Nephron (organoid): ENCODE data around the gene ATRIP.

ENCODE experiments used
- H3K27ac Mint-ChIP-seq, 3 experiments: 2 replicates each; pipeline ENCODE4 v1.8.0; 2020; ENCODE audit warnings: mixed read lengths in 3 of 3, mild to moderate bottlenecking in 2 of 3, moderate library complexity in 1 of 3
- H3K27me3 Mint-ChIP-seq: 2 replicates; pipeline ENCODE4 v1.8.0; 2021; ENCODE audit warnings: low read depth, mild to moderate bottlenecking, moderate library complexity, mixed read lengths
- H3K36me3 Mint-ChIP-seq: 2 replicates; pipeline ENCODE4 v1.8.0; 2020; ENCODE audit warnings: low read depth, mixed read lengths
- H3K4me1 Mint-ChIP-seq: 2 replicates; pipeline ENCODE4 v1.8.0; 2020; ENCODE audit warnings: mixed read lengths
- H3K4me3 Mint-ChIP-seq, 3 experiments: 2 replicates each; pipeline ENCODE4 v1.8.0; 2020; ENCODE audit warnings: mild to moderate bottlenecking in 3 of 3, mixed read lengths in 3 of 3, moderate library complexity in 2 of 3
- H3K9me3 Mint-ChIP-seq: 2 replicates; pipeline ENCODE4 v1.8.0; 2020; ENCODE audit warnings: mixed read lengths
- CTCF ChIP-seq, 3 experiments: fragments of 200-600 bp; sonication (generic); IDR thresholded peaks; one replicate each; pipeline ENCODE4 v1.5.0; 2021; ENCODE audit warnings: antibody characterized with exemption in 3 of 3; ENCODE audit not compliant: unreplicated experiment in 3 of 3

ATRIP gene

DNA sequence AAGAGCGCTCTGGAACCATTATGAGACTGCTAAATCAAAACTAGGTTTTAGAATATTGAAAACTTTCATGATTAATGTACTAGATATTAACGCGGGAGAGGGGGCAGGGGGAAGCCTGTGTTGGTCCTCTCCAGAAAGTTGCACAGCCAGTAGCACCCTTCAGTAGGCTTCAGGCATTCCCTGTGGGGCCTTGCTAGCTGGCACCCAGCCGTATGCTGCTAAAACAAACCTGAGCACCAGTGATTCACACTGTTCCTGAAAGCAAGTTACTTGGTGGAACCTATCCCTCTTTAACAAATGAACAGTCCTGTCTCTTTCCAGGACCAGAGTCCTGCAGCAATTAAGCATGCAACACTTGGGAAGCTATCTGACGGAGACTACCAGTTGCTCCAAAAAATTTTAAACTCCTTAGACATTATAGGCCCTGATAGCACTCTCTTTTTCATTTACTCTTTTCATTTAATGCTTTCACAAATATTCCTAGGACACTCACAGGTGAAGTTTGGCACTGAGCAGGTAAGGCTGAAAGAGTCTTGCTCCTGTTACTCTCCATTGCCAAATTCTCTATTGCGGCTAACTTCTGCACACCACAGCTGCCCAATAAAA lies 1.2 kb upstream of the ATRIP start:
- Mint-ChIP-seq H3K36me3 (peaks cover 15% of the 10 kb centered on the region), H3K4me1 (peaks cover 31% of the 10 kb centered on the region), H3K9me3 (no peaks in the 10 kb centered on the region), H3K27ac (peak overlapping the region in 2 of 3 experiments; percentile 52 to 68), H3K4me3 (peak overlapping the region; percentile 85 to 90 (median 88)), H3K27me3 (no peaks in the 10 kb centered on the region)
- TF ChIP-seq CTCF (IDR thresholded peaks at IDR 0.05; ENCODE audit: unreplicated experiment in 3 of 3), result no peak

DNA sequence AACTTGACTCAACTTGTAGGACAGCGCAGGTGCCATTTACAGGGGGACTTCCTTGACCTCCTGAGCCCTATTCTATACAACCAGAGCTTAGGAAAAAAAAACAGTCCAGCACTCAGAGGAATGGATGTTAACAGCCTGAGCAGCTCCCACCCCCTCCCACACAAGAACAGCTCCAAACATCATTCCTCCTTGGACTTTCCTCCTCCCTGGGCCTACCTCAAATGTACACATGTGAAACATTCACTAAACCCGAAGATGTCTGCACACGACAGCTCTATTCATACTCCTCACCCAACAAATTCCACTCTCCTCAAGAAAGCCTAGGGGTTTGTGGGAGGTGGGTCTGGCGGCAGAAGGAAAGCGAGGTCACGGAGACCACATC lies 503 bp upstream of the ATRIP start:
- no peak for TF ChIP-seq CTCF (IDR thresholded peaks at IDR 0.05; ENCODE audit: unreplicated experiment in 3 of 3)
- Mint-ChIP-seq H3K36me3 (peaks cover 15% of the 10 kb centered on the region), H3K27ac (peak overlapping the region; percentile 19 to 68 (median 52))

GRCh38 chr3:48451270-48451669 lies 4.7 kb downstream of the ATRIP start:
- H3K27me3 Mint-ChIP-seq, result no peaks in the 10 kb centered on the region
- no peaks in the 10 kb centered on the region for H3K9me3 Mint-ChIP-seq
- TF ChIP-seq CTCF (IDR thresholded peaks at IDR 0.05; ENCODE audit: unreplicated experiment in 3 of 3), result no peak
- H3K4me3 Mint-ChIP-seq, result no peak overlapping the region
- H3K4me1 Mint-ChIP-seq, result peaks cover 24% of the 10 kb centered on the region
- H3K27ac Mint-ChIP-seq, result peak overlapping the region in 1 of 3 experiments; percentile 21
- peaks cover 26% of the 10 kb centered on the region for H3K36me3 Mint-ChIP-seq

More for the DNA sequence above, 503 bp upstream of the ATRIP start:
- H3K9me3 Mint-ChIP-seq, result no peaks in the 10 kb centered on the region
- peak overlapping the region; percentile 85 to 90 (median 88) for H3K4me3 Mint-ChIP-seq
- no peaks in the 10 kb centered on the region for H3K27me3 Mint-ChIP-seq
- H3K4me1 Mint-ChIP-seq, result peaks cover 31% of the 10 kb centered on the region

DNA sequence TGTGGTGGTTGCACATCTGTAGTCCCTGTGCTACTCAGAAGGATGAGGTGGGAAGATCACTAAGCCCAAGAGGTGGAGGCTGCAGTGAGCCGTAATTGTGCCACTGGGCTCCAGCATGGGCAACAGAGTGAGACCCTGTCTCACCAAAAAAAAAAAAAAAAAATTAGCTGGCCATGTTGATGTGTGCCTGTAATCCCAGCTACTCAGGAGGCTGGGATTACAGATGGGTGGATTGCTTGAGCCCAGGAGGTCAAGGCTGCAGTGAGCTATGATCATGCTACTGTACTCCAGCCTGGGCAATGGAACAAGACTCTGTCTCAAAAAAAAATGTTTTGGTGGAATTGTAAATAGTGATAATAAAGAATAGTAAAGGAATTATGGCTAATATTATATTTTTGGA lies 9.9 kb downstream of the ATRIP start:
- H3K4me1 Mint-ChIP-seq, result peaks cover 5% of the 10 kb centered on the region
- H3K27ac Mint-ChIP-seq, result no peak overlapping the region
- no peaks in the 10 kb centered on the region for H3K9me3 Mint-ChIP-seq
- no peak overlapping the region for H3K4me3 Mint-ChIP-seq
- no peak for TF ChIP-seq CTCF (IDR thresholded peaks at IDR 0.05; ENCODE audit: unreplicated experiment in 3 of 3)
- H3K27me3 Mint-ChIP-seq, result no peaks in the 10 kb centered on the region
- H3K36me3 Mint-ChIP-seq, result peaks cover 42% of the 10 kb centered on the region

DNA sequence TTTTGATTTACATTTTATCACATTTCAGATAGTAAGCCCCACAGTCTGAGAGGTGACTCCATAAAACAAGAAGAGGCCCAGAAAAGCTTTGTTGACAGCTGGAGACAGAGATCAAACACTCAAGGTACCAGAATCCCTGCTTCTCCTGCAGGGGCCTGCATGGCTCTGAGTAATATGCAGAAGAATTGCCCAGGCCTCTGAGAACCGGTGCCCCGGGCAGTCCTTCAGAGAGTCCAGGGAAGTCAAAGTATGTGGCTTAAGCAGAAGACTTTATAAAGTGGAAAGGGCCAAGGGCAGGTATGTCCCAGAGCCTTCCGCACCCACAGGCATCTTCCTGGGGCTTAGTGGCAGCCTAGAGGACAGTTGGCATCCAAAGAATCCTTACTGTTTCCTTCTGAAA lies 12.8 kb downstream of the ATRIP start:
- Mint-ChIP-seq H3K36me3 (peaks cover 26% of the 10 kb centered on the region), H3K4me3 (no peak overlapping the region), H3K27ac (no peak overlapping the region), H3K4me1 (no peaks in the 10 kb centered on the region), H3K9me3 (no peaks in the 10 kb centered on the region), H3K27me3 (no peaks in the 10 kb centered on the region)
- no peak for TF ChIP-seq CTCF (IDR thresholded peaks at IDR 0.05; ENCODE audit: unreplicated experiment in 3 of 3)
